Measurements from ENCODE around the gene ANGPTL8.

- no peak for TF ChIP-seq CTCF (IDR thresholded peaks at IDR 0.05)
- TF ChIP-seq POLR2A (IDR thresholded peaks at IDR 0.05): no peak
Measured at GRCh38 chr19:11265177-11265784, 25.9 kb downstream of the ANGPTL8 start.
